GM23248 (cell line): ENCODE measurements around the gene POLN.

Source experiments
- EZH2 ChIP-seq: fragments of 200-600 bp; sonication (generic); IDR thresholded peaks from 2 replicates; pipeline ENCODE4 v1.6.1; 2018; ENCODE audit warnings: antibody characterized with exemption, mild to moderate bottlenecking; ENCODE audit not compliant: insufficient read depth, poor library complexity, severe bottlenecking
- EZH2phosphoT487 ChIP-seq: fragments of 200-600 bp; sonication (generic); IDR thresholded peaks from 2 replicates; pipeline ENCODE4 v1.6.1; 2018; ENCODE audit warnings: antibody characterized with exemption, moderate library complexity, mild to moderate bottlenecking, low read depth; ENCODE audit not compliant: insufficient read depth

- TF ChIP-seq EZH2phosphoT487 = 0 out of 2 replicates have a peak, but pooled peaks have one; percentile 24
- no peak for TF ChIP-seq EZH2
Measured at GRCh38 chr4:2217726-2218125, 24.2 kb downstream of the POLN start.
